GM12891 (cell line): Measurements from ENCODE around the gene PRDM16.

Experiments
- PAX5 ChIP-seq: IDR thresholded peaks from 2 replicates; pipeline ENCODE4 v1.6.1; 2011; ENCODE audit warnings: low read length, moderate library complexity, mild to moderate bottlenecking; ENCODE audit not compliant: insufficient read depth, severe bottlenecking
- POLR2A ChIP-seq: IDR thresholded peaks from 2 replicates; pipeline ENCODE4 v1.6.1; 2011; ENCODE audit warnings: low read depth, low read length, control low read depth
- POLR2AphosphoS5 ChIP-seq: IDR thresholded peaks from 2 replicates; pipeline ENCODE4 v1.6.1; 2011; ENCODE audit warnings: low read depth, low read length, control low read depth
- SPI1 ChIP-seq: IDR thresholded peaks from 2 replicates; pipeline ENCODE4 v1.6.1; 2011; ENCODE audit warnings: low read depth, low read length, control low read depth
- TAF1 ChIP-seq: IDR thresholded peaks from 2 replicates; pipeline ENCODE4 v1.6.1; 2011; ENCODE audit warnings: low read depth, low read length, control low read depth

- no peak for TF ChIP-seq POLR2AphosphoS5
- TF ChIP-seq TAF1, result no peak
- TF ChIP-seq POLR2A, result no peak
- no peak for TF ChIP-seq SPI1
- TF ChIP-seq PAX5, result no peak
Measured at GRCh38 chr1:3335754-3336640, 267.0 kb downstream of the PRDM16 start.
